HL-60 (cell line): ENCODE data around the gene SPAG9.

Experiments used
- POLR2AphosphoS5 ChIP-seq: IDR thresholded peaks from 2 replicates; pipeline ENCODE4 v1.6.1; 2012; ENCODE audit warnings: low read depth
- REST ChIP-seq: IDR thresholded peaks from 2 replicates; pipeline ENCODE4 v1.6.1; 2012; ENCODE audit warnings: low read depth; ENCODE audit not compliant: insufficient replicate concordance

GRCh38 chr17:51057534-51057933, 63.1 kb downstream of the SPAG9 start:
- TF ChIP-seq REST, result no peak
- no peak for TF ChIP-seq POLR2AphosphoS5
